Astrocyte of the spinal cord (primary cell): Measurements from ENCODE around the gene AMZ1.

Source experiments
- DNase-seq: peaks from one replicate; pipeline ENCODE4 v3.0.0; 2011; ENCODE audit warnings: low read depth, low spot score
- H3K4me3 ChIP-seq: 2 replicates; pipeline ENCODE4 v1.5.1; 2011; ENCODE audit warnings: low read depth, mild to moderate bottlenecking, low read length, moderate library complexity
- CTCF ChIP-seq: IDR thresholded peaks from 2 replicates; pipeline ENCODE4 v1.5.1; 2012; ENCODE audit warnings: low read depth, mild to moderate bottlenecking, low read length, inconsistent platforms
- in situ Hi-C: cut with HindIII; loops from 2 replicates; pipeline ENCODE4 v1.10.0; 2017; ENCODE audit warnings: low sequenced_read_pairs

AMZ1 gene

GRCh38 chr7:2705371-2706096 lies 17.5 kb downstream of the AMZ1 start:
- no peak for TF ChIP-seq CTCF
- in situ Hi-C loops = no loop called here
- DNase-seq = no peak

GRCh38 chr7:2706685-2707126 lies 18.7 kb downstream of the AMZ1 start:
- no peak overlapping the region for H3K4me3 ChIP-seq
- no peak for TF ChIP-seq CTCF
- DNase-seq = no peak
- in situ Hi-C loops = no loop called here

More at GRCh38 chr7:2705371-2706096, 17.5 kb downstream of the AMZ1 start:
- no peak overlapping the region for H3K4me3 ChIP-seq

- no peak overlapping the region for H3K4me3 ChIP-seq
These were observed 19.5 kb downstream of the AMZ1 start for GRCh38 chr7:2707481-2707880.

GRCh38 chr7:2708041-2708440 lies 20.0 kb downstream of the AMZ1 start:
- TF ChIP-seq CTCF = no peak
- in situ Hi-C loops = no loop called here

More at GRCh38 chr7:2707481-2707880, 19.5 kb downstream of the AMZ1 start:
- in situ Hi-C loops = no loop called here
- no peak for DNase-seq
- TF ChIP-seq CTCF = no peak

GRCh38 chr7:2708547-2709310 lies 20.7 kb downstream of the AMZ1 start:
- in situ Hi-C loops = no loop called here
- no peak for TF ChIP-seq CTCF
- H3K4me3 ChIP-seq = no peak overlapping the region

More at GRCh38 chr7:2708041-2708440, 20.0 kb downstream of the AMZ1 start:
- no peak for DNase-seq
- H3K4me3 ChIP-seq = no peak overlapping the region

GRCh38 chr7:2709553-2710285 lies 21.7 kb downstream of the AMZ1 start:
- peak; percentile 97 for TF ChIP-seq CTCF
- peak; percentile 38 for DNase-seq
- in situ Hi-C loops = no loop called here
- no peak overlapping the region for H3K4me3 ChIP-seq

More at GRCh38 chr7:2708547-2709310, 20.7 kb downstream of the AMZ1 start:
- no peak for DNase-seq
